ENCODE data around the gene KRTAP16-1. TPM values are rescaled to one million over a fixed set of nuclear protein-coding genes. Genes with fewer than 3 reads are reported as not detected.

KRTAP16-1 gene
- total and polyA plus RNA-seq, 4 donors: not detected

DNA sequence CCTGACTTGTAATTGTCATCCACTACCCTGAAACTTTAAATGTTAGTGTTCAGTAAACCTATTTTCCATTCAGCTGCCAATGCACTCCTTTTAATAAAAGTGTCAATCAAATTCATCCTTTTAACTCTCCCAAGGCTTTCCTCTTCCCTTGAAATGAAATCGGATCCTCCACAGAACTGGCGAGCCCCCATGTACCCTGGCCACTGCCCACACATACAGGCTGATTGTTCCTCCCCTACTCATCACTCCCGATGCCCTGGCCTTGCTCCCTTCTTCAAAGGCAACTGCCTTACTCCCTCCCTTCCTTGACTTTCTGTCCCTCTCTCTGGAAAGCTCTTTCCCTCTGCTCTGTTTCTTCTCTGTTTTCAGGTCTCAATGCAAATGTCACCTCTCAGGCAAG, 33.9 kb upstream of the KRTAP16-1 start:
- Histone ChIP-seq H3K9me3 (ENCODE audit: control insufficient read depth, insufficient read depth, low read length) (peaks cover 2% of the 10 kb centered on the region), H3K4me1 (ENCODE audit: control insufficient read depth, insufficient read depth, low read length) (peaks cover 2% of the 10 kb centered on the region), H3K27me3 (ENCODE audit: control insufficient read depth, insufficient read depth, low read length) (no peaks in the 10 kb centered on the region), H3K36me3 (ENCODE audit: control insufficient read depth, insufficient read depth, low read length) (no peaks in the 10 kb centered on the region), H3K27ac (ENCODE audit: low read depth, low read length) (no peak overlapping the region), H3K4me3 (ENCODE audit: low read depth, low read length) (no peak overlapping the region)
- WGBS (ENCODE audit: insufficient coverage): 71% methylated on average over 3 of the region's 3 CpGs
- no peak for DNase-seq (ENCODE audit: low read depth in 4 of 6, low spot score in 6 of 6)

DNA sequence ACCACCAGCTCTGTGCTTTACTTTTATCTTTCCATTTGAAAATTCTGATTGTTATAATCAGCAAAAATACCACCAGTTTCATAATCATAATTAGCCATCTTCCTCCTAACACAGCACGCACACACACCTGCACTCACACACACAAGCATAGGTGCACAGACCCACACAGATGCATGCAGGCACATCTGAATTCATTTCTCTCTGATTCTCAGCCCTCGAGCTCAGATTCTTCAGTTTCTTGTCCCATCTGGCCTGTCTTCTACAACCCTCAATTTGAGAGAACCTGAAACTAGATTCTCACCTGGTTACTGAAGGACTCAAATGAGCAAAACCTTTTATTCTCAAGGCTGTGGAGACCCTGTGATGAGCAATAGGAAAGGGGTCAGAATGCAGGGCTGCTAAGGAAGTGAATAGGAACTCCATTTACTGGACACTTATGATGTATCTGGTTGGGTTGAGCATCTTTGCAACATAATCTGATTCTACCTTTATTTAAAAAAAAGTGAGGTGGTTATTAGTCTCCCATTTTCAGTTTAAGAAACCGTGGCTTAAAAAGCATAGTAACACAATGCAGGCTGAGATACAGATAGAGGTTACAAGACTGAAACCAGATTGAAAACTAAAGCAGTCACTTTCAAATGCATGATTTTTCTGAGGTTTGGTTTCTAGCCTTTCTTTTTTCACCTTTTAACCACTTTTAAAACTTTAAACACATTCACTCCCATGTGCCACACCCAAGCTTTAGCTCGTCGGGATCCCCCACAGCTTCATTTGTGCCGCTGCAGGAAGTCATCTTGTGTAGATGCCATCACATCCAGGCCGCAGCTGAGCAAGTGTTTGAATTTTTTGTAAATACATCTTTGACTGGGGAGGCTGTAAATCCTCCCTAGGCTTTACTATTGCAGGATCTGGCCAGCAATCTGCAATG, 32.1 kb upstream of the KRTAP16-1 start:
- DNase-seq (ENCODE audit: low read depth in 4 of 6, low spot score in 6 of 6): no peak
- Histone ChIP-seq H3K4me1 (ENCODE audit: control insufficient read depth, insufficient read depth, low read length) (no peaks in the 10 kb centered on the region), H3K36me3 (ENCODE audit: control insufficient read depth, insufficient read depth, low read length) (no peaks in the 10 kb centered on the region), H3K4me3 (ENCODE audit: low read depth, low read length) (no peak overlapping the region), H3K27ac (ENCODE audit: low read depth, low read length) (no peak overlapping the region), H3K27me3 (ENCODE audit: control insufficient read depth, insufficient read depth, low read length) (no peaks in the 10 kb centered on the region), H3K9me3 (ENCODE audit: control insufficient read depth, insufficient read depth, low read length) (peaks cover 2% of the 10 kb centered on the region)
- 76% methylated on average over 6 of the region's 7 CpGs for WGBS (ENCODE audit: insufficient coverage)

DNA sequence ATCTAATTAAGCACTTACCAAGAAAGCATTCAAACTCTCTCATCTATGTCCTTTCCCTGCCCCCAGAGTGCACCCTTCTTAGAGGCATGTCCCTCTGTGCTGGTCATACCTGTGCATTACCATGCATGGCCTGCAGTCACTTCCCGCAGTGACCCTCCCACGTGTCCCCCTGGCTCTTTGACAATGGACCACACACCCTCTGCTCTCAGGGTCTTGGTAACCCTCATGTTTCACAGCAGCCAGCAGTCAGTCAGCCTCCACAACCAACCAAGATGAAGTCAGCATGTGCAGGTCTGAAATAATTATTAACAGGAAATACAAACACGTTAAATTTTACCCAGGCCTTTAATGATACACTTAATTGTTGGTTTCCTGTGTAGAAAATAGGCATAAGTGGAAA, 31.4 kb upstream of the KRTAP16-1 start:
- 49% methylated on average over 2 of the region's 3 CpGs for WGBS (ENCODE audit: insufficient coverage)
- no peaks in the 10 kb centered on the region for H3K4me1 ChIP-seq (ENCODE audit: control insufficient read depth, insufficient read depth, low read length)
- no peak overlapping the region for H3K4me3 ChIP-seq (ENCODE audit: low read depth, low read length)
- H3K9me3 ChIP-seq (ENCODE audit: control insufficient read depth, insufficient read depth, low read length): peaks cover 2% of the 10 kb centered on the region
- H3K36me3 ChIP-seq (ENCODE audit: control insufficient read depth, insufficient read depth, low read length): no peaks in the 10 kb centered on the region
- H3K27ac ChIP-seq (ENCODE audit: low read depth, low read length): no peak overlapping the region
- no peaks in the 10 kb centered on the region for H3K27me3 ChIP-seq (ENCODE audit: control insufficient read depth, insufficient read depth, low read length)
- DNase-seq (ENCODE audit: low read depth in 4 of 6, low spot score in 6 of 6): no peak

DNA sequence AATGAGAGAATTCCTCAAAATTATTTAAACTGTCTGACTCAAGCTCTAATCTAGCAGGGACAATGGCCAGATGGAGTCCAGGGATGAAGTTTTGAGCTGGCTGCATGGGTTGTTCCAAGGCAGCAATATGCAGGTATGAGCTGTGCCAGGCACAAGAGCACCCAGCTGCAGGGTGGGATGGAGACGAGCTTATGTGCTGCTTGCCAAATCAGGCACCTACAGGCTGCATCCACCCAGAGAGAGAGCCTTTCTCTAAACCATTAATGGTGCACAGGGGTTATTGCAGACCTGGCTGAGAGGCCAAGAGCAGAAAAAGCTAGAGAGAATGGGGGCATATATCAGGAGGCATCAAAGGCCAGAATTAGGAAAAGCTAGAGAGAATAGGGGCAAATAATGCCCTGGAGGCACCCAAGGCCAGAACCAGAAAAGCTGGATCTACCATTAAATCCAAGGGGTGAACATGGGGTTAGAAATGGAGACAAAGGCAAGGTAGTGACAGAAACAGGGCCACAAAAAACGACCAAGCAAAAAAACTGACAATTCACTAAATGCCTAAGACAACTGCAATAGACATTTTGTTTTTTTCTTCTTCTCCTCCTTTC, 30.6 kb upstream of the KRTAP16-1 start:
- no peak overlapping the region for H3K27ac ChIP-seq (ENCODE audit: low read depth, low read length)
- H3K4me3 ChIP-seq (ENCODE audit: low read depth, low read length): no peak overlapping the region
- H3K27me3 ChIP-seq (ENCODE audit: control insufficient read depth, insufficient read depth, low read length): no peaks in the 10 kb centered on the region
- H3K9me3 ChIP-seq (ENCODE audit: control insufficient read depth, insufficient read depth, low read length): peaks cover 2% of the 10 kb centered on the region
- no peak for DNase-seq (ENCODE audit: low read depth in 4 of 6, low spot score in 6 of 6)
- H3K4me1 ChIP-seq (ENCODE audit: control insufficient read depth, insufficient read depth, low read length): no peaks in the 10 kb centered on the region
- H3K36me3 ChIP-seq (ENCODE audit: control insufficient read depth, insufficient read depth, low read length): no peaks in the 10 kb centered on the region
- WGBS (ENCODE audit: insufficient coverage): 50% methylated on average over 1 of the region's 2 CpGs

DNA sequence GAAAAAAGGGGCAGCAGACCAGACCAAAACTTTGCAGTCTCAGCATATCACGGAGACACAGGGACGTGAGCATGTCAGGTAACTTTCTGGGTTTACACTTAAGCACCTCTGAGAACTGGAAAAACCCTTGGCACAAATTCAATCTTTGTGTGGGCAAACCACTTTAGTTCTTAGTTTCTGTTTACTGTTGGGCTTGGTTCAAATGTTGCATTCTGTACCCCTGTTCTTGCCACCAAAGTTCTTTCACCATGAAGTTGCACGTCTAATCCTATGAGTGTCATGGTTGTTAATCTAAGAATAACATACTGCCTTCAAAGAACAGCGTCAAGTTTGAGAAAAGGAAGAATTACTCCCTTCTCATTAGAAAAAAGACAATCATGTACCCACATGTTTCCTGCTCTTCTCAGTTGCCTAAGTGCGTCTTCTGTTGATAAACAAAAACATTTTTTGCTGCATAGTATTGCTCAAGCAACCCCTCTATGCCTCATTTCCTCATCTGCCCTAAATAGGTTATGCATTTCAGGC, 29.9 kb upstream of the KRTAP16-1 start:
- H3K27ac ChIP-seq (ENCODE audit: low read depth, low read length): no peak overlapping the region
- no peaks in the 10 kb centered on the region for H3K4me1 ChIP-seq (ENCODE audit: control insufficient read depth, insufficient read depth, low read length)
- 81% methylated on average over 3 of the region's 5 CpGs for WGBS (ENCODE audit: insufficient coverage)
- H3K4me3 ChIP-seq (ENCODE audit: low read depth, low read length): no peak overlapping the region
- H3K27me3 ChIP-seq (ENCODE audit: control insufficient read depth, insufficient read depth, low read length): no peaks in the 10 kb centered on the region
- DNase-seq (ENCODE audit: low read depth in 4 of 6, low spot score in 6 of 6): no peak
- peaks cover 2% of the 10 kb centered on the region for H3K9me3 ChIP-seq (ENCODE audit: control insufficient read depth, insufficient read depth, low read length)
- H3K36me3 ChIP-seq (ENCODE audit: control insufficient read depth, insufficient read depth, low read length): no peaks in the 10 kb centered on the region

DNA sequence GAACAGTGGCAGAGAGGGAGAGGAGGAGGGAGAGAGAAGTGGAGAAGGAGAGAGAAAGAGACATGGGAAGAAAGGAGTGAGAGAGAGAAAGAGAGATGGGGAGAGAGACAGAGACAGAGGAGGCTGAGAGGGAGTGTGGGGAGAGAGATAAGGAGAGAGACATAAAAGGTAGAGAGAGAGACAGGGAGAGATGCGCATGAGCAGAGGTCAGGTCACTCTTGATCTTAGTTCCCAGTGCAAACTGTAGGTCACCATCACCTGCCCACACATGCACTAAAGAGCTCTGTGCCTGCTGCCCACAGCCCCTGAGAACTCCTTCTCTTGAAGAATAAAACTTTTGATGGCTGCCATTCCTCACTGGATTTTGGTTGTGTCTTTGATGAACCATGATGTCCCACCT, 26.6 kb upstream of the KRTAP16-1 start:
- H3K4me1 ChIP-seq (ENCODE audit: control insufficient read depth, insufficient read depth, low read length): no peaks in the 10 kb centered on the region
- no peak overlapping the region for H3K27ac ChIP-seq (ENCODE audit: low read depth, low read length)
- no peaks in the 10 kb centered on the region for H3K9me3 ChIP-seq (ENCODE audit: control insufficient read depth, insufficient read depth, low read length)
- no peaks in the 10 kb centered on the region for H3K36me3 ChIP-seq (ENCODE audit: control insufficient read depth, insufficient read depth, low read length)
- H3K27me3 ChIP-seq (ENCODE audit: control insufficient read depth, insufficient read depth, low read length): no peaks in the 10 kb centered on the region
- DNase-seq (ENCODE audit: low read depth in 4 of 6, low spot score in 6 of 6): no peak
- H3K4me3 ChIP-seq (ENCODE audit: low read depth, low read length): no peak overlapping the region
- no CpG with 5 or more reads among the region's 1 CpG for WGBS (ENCODE audit: insufficient coverage)

DNA sequence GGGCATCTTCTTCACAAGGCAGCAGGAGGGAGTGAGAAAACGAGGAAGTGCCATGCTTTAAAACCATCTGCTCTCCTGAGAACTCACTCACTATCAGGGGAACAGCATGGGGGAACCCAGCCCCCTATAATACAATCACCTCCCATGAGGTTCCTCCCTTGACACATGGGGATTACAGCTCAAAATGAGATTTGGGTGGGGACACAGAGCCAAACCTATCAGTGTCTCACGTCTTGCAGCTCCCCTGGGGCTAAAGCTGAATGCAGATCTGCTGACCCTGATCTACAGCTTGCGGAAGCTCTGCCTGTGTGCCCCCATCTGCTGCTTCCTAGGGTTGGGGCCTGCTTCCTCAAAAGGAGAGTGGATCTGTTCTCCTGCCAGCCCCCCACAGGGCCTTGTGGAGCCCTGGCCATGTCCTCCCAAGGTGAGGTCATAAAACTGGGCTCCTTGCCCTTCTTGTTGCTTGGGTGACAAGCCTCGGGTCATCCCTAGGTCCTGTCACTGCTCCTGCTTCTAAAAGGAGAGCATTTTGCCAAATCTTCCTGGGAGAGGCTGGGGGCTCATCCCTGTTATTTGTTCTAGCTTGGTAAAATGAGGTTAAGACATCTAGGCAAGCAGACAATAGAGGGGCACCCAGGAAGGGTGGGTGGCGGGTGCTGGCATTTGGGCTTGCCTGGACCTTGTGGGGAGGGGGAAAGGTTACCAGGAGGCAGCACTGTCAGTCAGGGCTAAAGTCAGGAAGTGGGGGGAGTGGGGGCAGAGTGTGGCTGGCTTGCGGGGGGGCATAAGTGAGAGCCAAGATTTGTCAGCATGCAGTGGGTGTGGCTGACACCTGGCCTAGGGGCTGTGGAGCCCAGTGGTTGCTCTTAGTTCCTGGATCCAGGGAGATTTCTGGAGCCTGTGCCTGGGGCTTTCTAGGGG, 25.5 kb upstream of the KRTAP16-1 start:
- Histone ChIP-seq H3K27me3 (ENCODE audit: control insufficient read depth, insufficient read depth, low read length) (no peaks in the 10 kb centered on the region), H3K9me3 (ENCODE audit: control insufficient read depth, insufficient read depth, low read length) (no peaks in the 10 kb centered on the region), H3K36me3 (ENCODE audit: control insufficient read depth, insufficient read depth, low read length) (no peaks in the 10 kb centered on the region), H3K4me3 (ENCODE audit: low read depth, low read length) (no peak overlapping the region), H3K27ac (ENCODE audit: low read depth, low read length) (no peak overlapping the region), H3K4me1 (ENCODE audit: control insufficient read depth, insufficient read depth, low read length) (no peaks in the 10 kb centered on the region)
- peak in 1 of 6 donors; percentile 4 for DNase-seq (ENCODE audit: low read depth in 4 of 6, low spot score in 6 of 6)
- 70% methylated on average over 5 of the region's 6 CpGs for WGBS (ENCODE audit: insufficient coverage)

DNA sequence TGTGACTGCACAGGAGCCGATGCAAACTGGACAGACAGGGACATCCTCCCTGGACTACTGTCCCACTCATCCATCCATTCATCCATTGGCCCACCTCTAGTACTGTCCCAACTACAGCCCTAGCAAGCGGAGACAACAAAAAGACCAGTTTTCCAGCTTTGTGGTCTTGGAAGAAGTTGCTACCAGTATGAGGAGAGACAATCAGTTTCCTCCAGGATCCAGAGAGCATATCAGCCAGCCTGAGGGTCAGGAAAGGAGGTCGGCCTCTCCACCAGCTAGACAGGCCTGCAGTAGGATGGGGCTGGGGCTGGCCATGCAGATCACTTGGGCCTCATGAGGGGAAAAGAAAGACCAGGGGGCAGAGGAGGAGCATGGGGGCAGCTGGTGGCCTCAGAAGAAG, 24.7 kb upstream of the KRTAP16-1 start:
- DNase-seq (ENCODE audit: low read depth in 4 of 6, low spot score in 6 of 6): no peak
- H3K36me3 ChIP-seq (ENCODE audit: control insufficient read depth, insufficient read depth, low read length): no peaks in the 10 kb centered on the region
- WGBS (ENCODE audit: insufficient coverage): 94% methylated on average over 2 of the region's 3 CpGs
- no peak overlapping the region for H3K4me3 ChIP-seq (ENCODE audit: low read depth, low read length)
- H3K27ac ChIP-seq (ENCODE audit: low read depth, low read length): no peak overlapping the region
- H3K4me1 ChIP-seq (ENCODE audit: control insufficient read depth, insufficient read depth, low read length): no peaks in the 10 kb centered on the region
- no peaks in the 10 kb centered on the region for H3K9me3 ChIP-seq (ENCODE audit: control insufficient read depth, insufficient read depth, low read length)
- H3K27me3 ChIP-seq (ENCODE audit: control insufficient read depth, insufficient read depth, low read length): no peaks in the 10 kb centered on the region

DNA sequence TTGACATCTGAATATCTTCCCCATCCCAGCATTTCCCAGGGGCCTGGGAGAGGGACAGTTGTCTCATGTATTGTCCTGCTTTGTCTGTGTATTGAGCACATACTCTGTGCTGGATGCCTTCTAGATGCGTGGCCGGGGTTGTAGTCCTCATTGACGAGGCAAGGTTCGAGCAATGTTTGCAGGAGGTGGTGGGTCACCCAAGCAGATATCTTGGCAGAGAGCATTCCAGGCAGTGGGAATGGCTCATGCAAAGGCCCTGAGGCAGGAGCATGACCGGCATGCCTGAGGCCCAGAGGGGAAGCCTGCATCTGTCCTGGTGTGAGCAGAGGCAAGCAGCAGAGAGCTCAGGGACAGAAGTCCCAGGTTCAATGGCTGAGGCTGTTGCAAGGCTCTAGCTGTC, 24.0 kb upstream of the KRTAP16-1 start:
- no peak overlapping the region for H3K27ac ChIP-seq (ENCODE audit: low read depth, low read length)
- no peaks in the 10 kb centered on the region for H3K27me3 ChIP-seq (ENCODE audit: control insufficient read depth, insufficient read depth, low read length)
- H3K4me1 ChIP-seq (ENCODE audit: control insufficient read depth, insufficient read depth, low read length): peaks cover under 1% of the 10 kb centered on the region
- H3K9me3 ChIP-seq (ENCODE audit: control insufficient read depth, insufficient read depth, low read length): no peaks in the 10 kb centered on the region
- DNase-seq (ENCODE audit: low read depth in 4 of 6, low spot score in 6 of 6): no peak
- H3K36me3 ChIP-seq (ENCODE audit: control insufficient read depth, insufficient read depth, low read length): no peaks in the 10 kb centered on the region
- no peak overlapping the region for H3K4me3 ChIP-seq (ENCODE audit: low read depth, low read length)
- WGBS (ENCODE audit: insufficient coverage): 96% methylated on average over 5 of the region's 5 CpGs

Measured in spinal cord (tissue), 10 donors.